GM21360 (cell line): ENCODE data around the gene PARD3.
"Not testable (repeated sequence)": the region's sequence is repeated elsewhere in the genome, so short reads cannot be mapped to it uniquely, and the experiment has no call there.

Experiments
- ATAC-seq: cut with Tn5 transposase; IDR thresholded peaks from one replicate; pipeline ENCODE4 v1.9.1; 2021; ENCODE audit warnings: mild to moderate bottlenecking, moderate library complexity; ENCODE audit not compliant: unreplicated experiment

The PARD3 gene

DNA sequence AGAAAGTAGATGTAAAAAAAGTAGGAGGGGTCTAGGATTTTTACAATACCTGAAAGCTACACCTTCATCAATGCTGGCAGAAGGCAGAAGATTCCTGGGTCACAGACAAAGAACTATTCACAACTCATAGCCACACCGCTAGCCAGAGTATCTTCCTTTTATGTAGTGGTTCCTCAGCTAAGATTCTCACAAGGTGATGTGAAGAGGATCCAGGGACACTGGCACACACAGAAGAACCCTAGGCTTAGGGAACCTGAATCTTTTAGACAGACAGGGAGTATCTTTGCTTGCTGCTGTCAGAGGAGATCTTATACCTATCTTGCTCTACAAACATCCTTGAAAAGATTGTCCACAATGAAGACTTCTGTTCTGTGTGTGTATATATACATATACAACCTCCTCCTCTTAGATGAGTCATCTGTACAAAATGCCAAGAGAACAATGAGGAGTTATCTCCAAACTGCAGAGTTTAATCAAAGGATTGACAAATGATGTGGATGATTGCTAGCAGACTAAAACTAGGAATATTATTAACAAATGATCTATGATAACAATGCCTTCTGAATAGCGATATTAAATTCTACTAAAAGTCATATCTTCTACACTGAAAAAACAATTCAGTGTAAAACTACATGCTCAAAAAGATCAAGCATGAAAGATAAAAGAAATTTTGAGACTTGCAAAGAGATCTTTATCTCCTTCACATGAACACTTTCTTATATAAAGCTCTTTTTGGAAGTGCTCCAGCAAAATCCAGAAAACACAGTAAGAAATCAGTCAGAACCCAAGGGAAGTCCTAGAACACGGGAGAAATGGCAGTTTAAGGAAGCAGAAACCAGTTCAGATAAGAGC lies 409.3 kb downstream of the PARD3 start:
- no peak for ATAC-seq

DNA sequence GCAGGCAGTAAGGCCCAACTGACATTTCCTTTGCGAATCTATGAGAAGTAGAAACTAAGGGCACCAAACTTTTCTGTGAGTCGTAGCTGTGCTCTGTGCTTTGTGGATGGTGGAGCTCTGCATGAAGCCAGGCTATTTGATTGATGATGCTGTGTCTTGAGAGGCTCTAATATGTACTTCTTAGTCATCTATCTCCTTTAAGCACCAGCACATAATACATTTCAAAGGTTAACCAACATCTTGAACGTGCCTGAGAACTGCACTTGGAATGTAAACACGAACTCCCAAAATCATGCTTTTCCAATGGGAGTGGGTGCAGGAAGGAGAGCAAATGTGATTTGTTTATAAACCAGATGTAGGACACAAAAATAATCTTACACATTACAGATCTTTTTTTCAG lies 411.6 kb downstream of the PARD3 start:
- no peak for ATAC-seq

DNA sequence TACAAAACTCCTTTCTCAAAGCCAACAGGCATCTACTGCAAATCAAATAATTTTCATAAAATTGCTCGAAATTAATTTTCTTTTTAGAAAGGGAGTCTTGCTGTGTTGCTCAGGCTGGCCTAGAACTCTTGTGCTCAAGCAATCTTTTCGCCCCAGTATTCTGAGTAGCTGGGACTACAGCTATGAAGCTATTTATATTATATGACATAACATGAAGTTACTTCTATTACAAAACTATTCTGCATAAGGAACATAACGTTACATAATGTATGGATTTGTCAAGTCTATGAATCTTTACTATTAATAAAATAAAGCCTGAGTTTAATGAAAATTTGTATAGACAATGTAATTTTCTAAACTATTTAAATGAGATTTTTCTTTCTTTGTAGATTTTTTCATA lies 415.0 kb downstream of the PARD3 start:
- ATAC-seq: no peak

DNA sequence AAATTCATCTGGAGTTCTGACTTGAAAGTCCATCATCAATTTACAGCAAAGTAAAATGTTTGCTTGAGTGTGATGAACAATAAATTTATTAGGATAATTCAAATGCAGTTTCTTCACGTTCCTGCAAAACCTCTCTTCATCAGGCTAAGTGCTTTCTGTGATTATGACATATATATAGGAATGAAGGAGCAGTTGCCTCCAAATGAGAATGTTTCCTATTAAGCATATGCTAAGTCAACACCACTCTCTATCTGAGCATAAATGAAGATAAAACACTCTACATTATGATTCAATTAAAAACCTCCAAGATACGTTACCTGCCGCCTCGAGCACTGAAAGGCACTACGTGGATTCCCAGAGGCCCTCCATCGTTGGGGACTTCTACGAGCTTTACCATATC lies 416.1 kb downstream of the PARD3 start:
- ATAC-seq: no peak

DNA sequence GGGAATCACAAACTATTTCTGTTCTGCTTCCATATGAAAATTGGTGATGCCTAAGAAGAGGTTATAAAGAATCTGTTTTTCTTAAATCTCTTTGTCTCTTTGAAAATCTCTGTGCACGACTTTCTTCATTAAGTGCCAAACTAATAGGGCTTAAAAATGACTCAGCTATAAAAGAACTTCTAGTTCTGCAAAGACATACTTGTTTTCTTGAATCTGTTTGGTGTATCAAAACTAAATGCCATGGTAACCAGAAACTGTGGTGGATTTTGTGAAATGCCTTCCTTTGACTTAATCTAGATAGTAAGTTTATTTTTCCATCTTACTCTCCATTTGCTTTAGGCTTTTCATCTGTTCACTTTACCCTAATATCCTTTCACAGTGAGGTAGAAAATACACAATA lies 417.8 kb downstream of the PARD3 start:
- ATAC-seq: no peak

DNA sequence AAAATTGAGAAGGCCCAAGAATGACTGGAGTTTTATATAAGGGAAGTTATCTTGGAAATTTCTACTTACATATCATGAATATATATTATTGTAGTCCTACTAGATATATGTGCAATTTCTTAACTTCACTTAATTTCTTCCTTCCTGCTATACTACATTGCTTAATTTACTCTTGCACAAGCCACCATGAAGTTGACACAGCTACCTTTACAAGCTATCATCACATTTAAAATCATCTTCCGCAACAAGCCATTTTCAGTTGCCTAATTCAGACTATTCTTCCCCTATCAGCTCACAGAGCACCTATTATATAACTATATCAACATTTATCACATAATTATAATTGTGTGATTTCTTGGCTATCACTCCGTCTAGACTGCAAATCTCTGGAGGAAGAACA lies 418.4 kb downstream of the PARD3 start:
- ATAC-seq: no peak

DNA sequence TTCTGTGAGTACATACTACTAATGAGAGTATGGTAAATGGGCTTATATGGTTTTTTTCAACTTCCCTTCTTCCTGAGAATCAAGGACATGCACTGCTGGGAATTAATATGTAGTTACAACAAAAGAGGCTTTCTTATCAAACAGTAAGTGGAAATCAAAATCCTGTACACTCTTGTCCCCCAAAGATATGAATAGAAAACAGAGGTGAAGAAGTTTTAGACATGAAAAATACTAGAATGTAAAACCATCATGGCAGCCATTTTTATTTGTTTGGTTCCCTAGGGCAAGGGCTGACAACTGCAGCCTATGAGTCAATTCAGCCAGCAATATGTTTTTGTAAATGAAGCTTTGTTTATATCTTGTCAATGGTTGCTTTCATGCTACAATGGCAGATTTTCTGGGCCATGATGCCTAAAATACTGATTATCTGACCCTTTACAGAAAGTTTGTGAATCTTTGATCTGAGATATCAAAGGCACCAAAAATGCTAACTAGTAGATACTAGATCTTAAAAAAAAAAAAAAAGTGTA lies 422.4 kb downstream of the PARD3 start:
- no peak for ATAC-seq

DNA sequence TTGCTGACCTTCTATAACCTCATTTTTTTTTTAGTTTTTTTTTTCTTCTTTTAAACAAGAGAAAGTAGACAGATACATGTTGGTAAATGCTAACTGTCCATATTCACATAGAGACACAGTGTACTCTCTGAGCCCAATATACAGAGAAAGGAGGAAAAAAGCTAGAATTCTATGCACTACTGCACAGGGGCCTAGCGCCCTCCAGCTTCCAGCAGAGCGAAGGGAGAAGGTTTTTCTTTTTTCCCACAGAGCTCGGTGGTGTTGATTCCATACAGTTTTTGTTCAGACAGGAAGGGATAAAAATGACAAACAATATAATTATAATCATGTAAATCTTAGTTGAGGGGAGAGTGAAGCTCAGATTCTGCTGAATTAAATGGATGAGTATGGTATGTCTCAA lies 423.9 kb downstream of the PARD3 start:
- ATAC-seq: not testable (repeated sequence)

DNA sequence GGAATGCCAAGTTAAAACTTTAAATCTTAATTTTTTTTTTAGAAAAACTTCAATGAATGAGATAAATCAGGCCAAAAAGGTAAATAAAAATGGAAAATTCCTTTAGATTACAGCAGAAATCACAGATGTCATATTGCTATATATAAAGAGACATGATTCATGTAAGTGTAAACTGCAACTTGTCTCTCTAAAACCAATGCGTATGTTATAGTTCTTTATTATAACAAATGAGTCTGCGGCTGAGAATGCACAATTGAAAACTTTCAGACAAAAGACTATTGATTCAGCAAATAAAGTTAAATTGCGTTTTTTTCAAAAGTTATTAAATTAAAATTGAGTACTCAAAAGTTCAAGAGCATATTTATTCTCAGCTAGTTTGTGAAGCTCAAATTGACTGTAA lies 425.3 kb downstream of the PARD3 start:
- no peak for ATAC-seq

DNA sequence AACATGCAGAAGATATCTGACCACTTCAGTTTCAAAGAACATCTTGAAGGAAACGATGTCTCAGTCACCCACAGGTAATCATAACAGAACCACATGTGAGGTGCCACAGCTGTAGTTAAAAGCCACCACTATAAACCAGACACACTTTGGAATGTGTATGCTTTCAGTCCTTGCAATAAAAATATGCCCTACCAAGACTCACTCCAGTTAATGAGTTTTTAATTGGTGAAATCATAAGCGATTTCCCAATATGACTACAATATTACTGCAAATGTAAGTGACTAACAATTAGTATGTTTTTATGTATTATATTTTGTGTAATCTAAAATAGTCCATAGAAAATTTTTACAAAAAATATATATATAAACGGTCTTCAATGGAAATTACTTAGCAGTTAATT lies 428.2 kb downstream of the PARD3 start:
- no peak for ATAC-seq

DNA sequence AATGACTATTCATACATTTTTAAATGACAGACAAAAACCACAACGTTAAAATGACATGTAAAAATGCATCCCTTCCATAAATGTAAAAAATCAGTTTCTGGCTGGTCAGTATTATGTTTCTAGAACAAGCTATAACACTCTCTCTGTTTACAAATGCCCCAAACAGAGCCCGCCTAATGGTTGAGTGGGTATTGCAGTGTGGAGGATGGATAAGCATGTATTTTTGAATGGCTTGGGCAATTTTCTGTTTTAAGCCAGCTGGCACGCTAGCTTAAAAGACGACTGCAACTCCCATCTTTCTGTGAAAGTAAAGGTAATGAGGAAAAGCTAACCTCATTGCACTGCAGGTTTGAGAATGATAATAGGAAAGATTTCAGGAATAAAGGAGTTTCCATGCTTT lies 430.7 kb downstream of the PARD3 start:
- no peak for ATAC-seq

DNA sequence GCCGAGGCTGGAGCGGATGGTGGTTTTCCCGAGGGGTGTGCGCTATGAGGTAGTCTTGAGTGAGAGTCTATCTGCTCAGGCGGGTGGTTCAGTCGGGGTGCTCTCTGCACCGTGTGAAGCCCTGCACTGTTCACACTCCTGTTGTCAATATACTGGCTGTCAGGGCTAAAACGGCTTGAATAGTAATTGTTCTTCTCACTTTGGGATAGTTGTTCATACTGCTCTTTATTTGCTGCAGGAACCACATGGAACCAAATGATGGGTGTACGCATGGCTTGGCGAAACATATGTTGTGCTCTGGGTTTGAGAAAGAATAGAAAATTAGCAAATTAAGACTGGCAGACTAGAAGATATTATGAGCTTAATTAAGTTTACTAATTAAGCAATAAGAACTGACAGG lies 432.5 kb downstream of the PARD3 start:
- ATAC-seq: no peak

DNA sequence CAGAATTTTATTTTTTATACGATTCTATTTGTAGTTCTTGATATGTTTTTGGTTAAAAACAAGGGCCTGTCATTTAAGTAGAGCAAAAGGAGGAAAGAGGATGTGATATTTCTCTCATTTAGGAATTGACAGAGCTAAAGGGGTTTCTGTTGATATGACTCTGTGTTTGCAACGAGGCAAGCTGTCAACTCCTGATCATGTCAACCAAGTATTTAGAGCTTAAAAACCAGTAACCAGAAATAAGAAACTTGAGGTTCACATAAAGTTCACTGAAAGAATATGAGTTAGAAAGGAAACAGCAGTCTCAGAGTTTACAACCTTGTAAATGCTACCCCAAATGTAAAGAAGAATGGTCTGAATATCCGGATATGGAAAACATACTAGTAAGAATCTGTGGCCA lies 434.2 kb downstream of the PARD3 start:
- ATAC-seq: no peak

DNA sequence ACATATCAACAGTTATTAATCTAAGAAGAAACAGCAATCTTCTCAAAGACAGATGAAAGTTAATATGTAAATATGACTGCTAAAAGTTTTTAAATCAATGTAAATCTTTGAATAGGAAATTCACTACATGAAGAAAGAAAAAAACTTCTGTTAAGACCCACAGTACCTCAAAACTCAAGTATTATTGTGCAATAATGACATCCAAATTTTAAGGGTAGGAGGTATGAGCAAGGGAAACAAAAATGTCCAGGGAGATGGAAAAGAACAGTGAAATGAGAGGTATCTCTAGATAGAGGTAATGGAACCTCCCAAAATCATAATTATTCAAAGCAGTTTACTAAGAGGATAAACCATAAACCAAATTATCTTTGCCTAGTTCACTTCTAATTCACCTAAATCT lies 436.8 kb downstream of the PARD3 start:
- no peak for ATAC-seq

DNA sequence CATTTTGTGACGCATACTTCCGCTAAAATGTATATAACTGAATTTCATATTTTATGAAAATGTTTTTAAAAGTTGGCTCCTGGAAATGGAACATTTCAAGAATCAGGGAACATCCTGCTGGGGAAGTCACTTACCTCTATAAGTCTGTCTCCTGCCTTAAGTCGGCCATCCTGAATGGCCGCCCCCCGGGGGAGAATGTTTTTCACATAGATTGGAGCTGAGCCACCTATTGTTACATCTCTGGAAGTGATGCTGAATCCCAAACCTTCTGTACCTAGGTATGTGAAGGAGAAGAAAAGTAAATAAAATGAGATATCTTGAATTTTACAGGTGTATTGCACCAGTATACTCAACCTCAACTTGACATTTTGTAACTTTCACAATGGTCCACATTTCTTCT lies 437.3 kb downstream of the PARD3 start:
- no peak for ATAC-seq

DNA sequence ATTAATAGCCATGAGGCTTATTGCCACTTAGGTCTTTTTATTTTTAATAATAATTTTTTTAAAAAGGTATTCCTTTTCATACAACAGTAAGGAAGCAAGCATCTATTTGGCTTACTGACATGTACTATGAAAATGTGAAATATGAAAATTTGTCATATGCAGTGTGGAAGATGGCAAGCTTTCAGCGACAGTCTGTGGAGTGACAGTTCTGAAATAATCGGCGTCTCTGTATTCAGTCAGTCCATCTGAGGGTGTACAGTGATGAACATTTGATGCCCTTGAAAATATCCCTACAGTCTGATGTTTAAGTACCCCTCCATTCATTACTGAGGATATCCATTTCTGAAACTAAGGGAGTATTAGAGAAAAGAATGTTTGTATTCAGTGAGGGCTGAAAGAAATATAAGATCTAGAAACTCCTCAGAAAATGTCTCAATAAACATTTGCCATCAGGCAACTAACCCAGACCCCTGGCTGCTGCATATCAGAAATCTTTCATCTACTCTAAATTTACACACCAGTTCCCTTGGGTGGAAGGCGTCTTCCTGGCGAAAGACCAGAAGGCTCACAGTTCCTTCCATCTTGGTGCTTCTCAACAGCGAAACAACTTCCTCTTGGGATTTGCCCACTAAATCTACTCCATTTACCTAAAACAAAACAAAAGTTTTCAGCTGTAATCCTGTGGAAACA lies 440.6 kb downstream of the PARD3 start:
- no peak for ATAC-seq

DNA sequence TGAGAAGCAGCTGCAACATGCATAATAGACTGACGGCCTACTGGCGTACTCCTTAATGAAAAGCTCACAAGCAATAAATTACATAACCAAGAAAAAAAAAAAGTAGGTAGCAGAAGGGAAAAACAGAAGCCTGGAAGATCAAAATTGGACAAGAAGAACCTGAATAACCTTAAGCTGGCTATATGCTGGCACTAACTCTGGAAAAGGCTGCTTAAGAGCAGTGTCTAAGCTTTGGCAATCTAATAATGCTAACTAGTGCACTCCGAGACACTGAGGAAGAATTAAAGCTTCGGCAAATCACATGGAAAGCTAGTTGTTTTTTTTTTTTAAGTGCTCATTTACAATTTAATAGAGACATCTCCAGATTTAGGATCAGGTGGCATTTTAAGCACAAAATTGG lies 441.9 kb downstream of the PARD3 start:
- ATAC-seq: no peak

DNA sequence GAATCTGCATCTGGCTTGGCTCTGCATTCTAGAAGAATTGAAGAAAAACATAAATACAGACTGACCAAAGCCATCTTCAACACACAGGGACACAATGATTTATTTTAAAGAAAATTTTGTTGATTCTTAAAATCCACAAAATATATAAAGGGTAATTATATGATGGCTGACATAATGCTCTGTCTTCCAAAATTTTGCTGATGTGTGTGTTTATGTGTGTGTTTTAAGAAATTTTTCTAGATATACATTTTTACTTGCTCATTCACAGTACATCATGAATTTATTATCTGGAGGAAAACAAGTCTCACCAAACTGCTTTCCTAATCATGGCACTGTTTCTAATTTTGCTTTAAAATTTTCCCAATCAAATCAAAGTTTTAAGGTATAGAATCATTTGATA lies 442.6 kb downstream of the PARD3 start:
- no peak for ATAC-seq

DNA sequence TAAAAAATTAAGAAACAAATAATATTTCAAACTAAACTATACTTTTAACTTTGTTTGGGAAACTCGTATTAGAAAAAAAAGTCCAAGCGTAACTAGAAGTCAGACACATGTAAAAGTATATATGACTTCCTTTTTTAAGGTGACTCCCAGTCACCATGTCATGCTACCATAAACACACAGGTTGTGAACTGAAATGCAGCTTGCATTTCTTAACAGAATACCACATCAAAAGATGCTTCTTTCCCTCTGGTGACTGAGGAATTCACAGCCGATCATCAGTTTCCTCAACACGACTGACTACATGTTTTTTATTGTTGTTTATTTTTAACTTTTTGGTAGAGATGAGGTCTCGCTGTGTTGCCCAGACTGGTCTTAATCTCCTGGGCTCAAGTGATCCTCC lies 445.0 kb downstream of the PARD3 start:
- no peak for ATAC-seq

DNA sequence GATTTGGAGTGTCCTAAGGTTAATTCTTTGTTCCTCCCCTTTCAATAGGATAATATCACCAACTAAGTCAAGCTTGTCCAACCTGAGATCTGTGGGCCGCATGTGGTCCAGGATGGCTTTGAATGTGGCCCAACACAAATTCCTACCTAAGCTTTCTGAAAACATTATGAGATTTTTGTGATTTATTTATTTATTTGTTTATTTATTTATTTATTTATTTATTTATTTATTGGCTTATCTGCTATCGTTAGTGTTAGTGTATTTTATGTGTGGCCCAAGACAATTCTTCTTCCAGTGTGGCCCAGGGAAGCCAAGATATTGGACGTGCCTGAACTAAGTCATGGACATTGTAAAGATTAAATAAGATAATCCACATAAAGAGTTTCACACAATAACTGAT lies 446.0 kb downstream of the PARD3 start:
- no peak for ATAC-seq

DNA sequence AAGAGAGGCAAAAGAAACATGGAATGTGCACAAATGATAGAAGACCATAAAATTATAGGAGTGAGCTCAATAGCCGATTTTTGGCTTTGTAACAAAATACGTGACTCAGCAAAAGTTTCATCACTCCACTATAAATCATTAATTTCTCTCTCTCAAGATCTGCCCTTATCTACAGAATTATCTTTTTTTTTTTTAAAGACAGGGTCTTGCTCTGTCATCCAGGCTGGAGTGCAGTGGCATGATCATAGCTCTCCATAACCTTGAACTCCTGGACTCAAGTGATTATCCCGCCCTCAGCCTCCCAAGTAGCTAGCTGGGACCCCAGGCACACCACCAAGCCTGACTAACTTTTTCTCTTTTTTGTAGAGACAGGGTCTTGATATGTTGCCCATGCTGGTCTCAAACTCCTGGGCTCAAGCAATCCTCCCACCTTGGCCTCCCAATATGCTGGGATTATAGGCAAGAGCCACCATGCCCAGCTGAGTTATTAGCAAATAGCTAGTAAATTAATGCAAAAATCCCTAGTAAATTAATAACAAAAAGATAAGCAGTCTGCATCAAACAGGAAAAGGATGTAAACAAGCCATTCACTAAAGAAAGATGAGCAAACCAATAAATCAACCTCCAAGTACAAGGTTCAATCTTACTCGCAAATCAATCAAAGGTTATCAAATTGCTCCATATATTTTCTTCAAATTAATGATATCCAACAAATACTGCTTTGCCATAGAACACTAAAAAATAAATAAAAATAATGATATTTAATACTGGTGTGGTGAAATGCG lies 450.7 kb downstream of the PARD3 start:
- no peak for ATAC-seq

DNA sequence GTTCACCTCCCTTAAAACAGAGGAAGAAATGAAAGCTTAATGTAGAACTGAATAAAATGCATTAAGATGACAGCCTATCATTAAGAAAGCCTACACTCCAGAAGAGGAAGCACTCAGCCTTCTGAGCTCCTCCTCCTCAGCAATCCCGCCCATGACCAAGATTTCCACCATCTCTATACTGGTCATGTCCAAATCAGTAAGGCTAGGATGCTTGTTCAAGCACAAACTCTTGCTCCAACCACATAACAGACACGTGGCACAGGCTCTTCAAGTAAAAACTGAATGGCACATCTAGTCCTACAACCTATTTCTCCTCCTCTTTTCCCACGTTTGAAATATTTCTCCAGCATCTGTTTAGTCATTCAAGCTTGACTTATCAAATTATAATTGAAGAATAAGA lies 454.1 kb downstream of the PARD3 start:
- ATAC-seq: no peak
